Measurements from ENCODE around the gene ATG7.
"Not testable (repeated sequence)": the region's sequence is repeated elsewhere in the genome, so short reads cannot be mapped to it uniquely, and the experiment has no call there.

The ATG7 gene

GRCh38 chr3:11467875-11468274 lies 195.7 kb downstream of the ATG7 start:
- DNase-seq (ENCODE audit: low read depth): no peak

DNA sequence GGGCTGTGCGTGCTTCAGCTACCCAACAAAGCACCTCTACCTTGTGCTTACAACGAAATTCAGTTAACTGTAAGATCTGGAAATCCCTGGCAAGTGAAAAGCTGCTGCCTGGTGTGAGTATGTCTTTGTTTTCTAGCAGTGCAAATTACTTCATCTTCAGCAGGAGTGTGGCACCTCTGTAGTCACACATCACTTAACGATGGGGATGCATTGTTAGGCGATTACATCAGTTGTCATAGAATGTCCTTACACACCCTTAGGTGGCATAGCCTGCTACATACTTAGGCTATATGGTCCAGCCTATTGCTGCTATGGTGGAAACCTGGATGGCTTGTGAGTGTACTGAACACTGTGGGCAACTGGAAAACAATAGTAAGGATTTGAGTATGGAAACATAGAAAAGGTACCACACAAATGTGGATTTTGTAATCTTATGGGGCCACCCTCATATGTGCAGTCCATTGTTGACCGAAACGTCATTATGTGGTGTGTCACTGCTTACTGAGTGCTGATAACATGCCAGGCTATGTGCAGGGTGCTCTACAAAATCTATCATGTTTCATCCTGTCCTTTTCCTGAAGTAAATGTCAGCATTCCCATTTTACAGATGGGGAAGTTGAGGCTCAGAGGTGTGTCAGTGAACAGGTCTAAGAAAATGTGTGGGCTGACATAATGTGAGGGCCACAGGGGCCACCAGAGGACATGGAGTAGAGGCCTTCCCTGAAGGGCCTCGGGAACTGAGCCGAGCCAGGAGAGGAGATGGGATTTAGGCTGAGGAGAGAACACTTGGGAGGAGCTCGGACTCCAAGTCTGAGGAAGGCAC lies 198.0 kb downstream of the ATG7 start:
- DNase-seq (ENCODE audit: low read depth): no peak

- DNase-seq (ENCODE audit: low read depth): no peak
Measured at GRCh38 chr3:11475324-11475723, 203.1 kb downstream of the ATG7 start.

- DNase-seq (ENCODE audit: low read depth): no peak
Measured at GRCh38 chr3:11476735-11477144, 204.5 kb downstream of the ATG7 start.

DNA sequence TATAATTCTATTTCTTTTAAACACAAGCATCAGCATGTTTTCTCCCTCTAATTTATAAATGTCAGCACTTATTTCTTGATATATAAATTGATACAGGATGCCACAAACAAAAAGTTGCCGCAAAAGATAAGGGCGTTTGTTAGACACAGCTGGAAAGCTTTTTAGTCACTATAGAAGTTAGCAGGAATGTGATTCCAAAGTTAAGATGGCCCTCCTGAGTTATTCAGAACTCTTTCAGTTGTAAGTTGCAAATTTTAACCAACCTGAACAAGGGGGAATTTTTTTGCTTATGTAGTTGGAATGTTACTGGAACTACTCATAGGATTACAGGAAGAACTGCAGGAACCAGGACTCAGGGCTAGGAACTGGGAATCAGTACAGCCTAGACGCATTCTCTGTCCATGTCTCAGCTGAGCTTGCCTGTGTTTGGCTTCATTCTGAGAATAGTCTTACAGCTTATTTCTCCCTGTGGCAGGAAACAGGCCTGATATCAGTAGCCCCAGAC lies 205.3 kb downstream of the ATG7 start:
- DNase-seq (ENCODE audit: low read depth): no peak

- DNase-seq (ENCODE audit: low read depth): no peak
Measured at GRCh38 chr3:11478167-11478566, 206.0 kb downstream of the ATG7 start.

DNA sequence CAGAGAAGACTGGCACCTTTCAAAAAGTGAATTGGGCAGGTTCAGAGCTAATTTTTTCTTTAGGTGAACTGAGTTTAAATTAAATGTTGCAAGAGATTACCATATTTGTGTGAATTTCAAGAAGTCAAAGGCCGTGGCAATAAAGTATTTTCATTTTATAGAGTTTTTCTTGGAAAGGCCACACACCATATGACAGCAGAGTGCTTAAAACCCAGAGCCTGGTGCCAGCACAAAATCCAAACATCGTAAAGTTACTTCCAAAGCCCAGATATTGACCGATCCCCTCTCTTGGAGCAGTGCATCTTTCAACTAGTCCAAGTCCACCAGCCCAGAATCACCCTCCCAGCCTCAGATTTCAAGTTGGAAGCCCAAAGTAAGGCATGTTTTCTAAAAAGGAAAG lies 207.0 kb downstream of the ATG7 start:
- no peak for DNase-seq (ENCODE audit: low read depth)

DNA sequence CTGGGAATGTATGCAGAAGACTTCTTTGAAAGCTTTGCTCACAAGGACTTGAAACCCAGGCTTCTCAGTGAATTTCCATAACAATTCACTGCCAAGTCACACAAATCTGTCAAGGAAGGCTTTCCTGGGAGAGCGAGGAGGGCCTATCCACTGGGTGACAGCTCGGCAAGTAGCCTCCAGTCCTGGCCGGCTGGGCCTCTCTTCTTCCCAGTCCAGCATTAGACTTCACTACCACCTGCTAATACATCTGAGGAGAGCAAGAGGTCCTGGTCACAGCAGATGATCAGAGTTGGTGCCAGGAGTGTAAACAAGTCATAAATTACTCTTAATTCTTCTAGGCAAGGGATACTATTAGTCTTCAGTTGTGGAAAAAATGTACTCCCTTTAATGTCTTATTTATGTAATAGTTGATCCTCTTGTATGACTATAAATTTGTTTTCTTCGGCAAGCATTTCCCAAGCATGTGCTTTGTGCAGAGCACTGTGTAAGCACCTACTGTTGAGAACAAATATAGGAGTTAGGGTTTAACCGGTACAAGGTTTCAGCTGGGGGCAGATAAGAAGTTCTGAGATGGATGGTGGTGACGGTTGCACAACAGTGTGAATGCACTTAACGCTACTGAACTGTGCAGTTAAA lies 208.6 kb downstream of the ATG7 start:
- no peak for DNase-seq (ENCODE audit: low read depth)

DNA sequence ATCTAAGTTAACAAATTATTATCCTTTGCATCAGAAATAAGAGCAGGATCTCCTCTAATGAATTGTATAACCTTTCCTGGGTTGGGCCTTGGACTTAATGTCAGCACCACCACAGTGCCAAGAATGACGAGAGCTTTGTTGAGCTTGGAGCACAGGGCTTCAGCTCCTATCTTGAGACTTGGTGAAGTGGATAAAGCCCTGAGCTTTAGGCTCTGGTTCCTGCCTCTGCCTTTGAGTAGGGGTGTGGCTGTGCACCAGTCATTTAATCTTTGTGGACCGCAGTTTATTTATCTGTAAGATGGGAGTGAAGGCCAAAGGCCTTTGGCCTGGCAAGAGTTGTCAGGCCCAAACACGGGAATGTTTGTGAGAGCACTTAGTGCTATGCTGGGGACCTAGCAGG lies 209.4 kb downstream of the ATG7 start:
- no peak for DNase-seq (ENCODE audit: low read depth)

DNA sequence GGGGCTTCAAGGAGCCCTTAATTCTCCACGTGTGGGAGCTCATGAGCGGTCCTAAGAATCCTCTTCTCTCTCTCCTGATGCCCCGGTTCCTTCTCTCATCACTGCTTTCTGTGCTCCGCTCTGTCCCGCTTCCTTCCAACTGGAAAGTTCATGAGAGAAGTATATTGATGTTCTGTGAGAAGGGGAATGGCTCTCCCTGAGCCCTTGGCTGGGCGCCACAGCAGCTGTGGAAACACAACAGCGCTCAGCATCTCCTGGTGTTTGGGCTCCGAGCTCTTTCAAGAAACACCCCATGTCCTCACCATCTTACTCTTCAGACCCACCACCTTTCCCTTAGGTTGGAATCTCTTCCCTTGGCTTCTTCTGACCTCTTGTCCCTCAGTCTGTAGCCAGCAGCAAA lies 209.8 kb downstream of the ATG7 start:
- no peak for DNase-seq (ENCODE audit: low read depth)

GRCh38 chr3:11488356-11488755 lies 216.2 kb downstream of the ATG7 start:
- not testable (repeated sequence) for DNase-seq (ENCODE audit: low read depth)

DNA sequence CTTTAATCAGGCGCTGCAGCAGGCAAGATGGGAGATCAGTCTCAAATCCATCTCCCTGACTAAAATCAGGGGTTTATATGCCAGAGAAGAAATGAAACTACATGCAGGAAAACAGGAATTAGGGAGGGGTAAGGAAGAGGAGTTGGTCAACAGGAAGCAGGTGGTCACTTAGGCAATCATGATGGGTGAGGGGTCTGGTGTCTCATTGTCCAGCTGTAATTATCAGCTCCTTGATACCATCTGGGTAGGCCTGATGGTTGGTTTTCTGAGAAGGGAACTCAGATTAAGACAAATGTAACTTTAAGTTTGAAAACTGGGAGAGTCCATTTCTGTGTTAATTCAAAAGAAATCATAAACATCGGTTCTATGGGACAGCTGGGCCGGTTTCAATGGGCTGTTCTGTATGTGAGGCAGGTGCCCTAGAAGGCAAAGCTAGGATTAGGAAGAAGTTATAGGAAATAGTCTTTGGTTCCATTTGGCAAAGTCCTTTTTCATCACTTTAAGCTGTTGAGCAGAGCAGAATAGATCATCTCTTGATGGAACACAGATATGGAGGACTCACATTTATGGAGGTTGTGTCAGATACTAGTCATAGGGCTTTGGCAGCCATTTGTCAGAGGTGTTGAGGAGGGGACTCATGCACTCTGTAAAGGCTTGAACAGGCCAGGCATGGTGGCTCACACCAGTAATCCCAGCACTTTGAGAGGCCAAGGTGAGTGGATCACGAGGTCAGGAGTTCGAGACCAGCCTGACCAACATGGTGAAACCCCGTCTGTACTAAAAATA lies 222.1 kb downstream of the ATG7 start:
- no peak for DNase-seq (ENCODE audit: low read depth)

- DNase-seq (ENCODE audit: low read depth): no peak
Measured at GRCh38 chr3:11495948-11496557, 223.9 kb downstream of the ATG7 start.

- no peak for DNase-seq (ENCODE audit: low read depth)
Measured at GRCh38 chr3:11498177-11498576, 226.0 kb downstream of the ATG7 start.

DNA sequence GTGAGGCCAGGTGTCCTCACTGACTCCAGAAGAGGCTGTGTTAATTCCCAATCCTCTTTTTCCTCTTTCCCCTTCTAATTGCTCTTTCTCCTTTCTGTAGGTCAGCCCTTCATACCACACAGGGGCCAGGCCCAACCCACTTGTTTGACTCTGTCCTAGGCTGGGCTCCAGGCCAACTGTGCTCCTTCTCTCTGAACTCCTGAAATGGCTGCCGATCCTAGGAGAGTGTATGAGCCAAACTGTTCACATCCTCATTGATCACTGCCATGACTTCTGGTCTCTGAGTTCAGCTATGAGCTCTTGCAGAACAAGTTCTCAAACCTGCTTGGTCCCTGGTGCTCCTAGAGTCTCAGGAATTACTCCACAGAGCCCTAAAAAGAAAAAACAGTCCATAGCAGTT lies 226.4 kb downstream of the ATG7 start:
- DNase-seq (ENCODE audit: low read depth): no peak

- DNase-seq (ENCODE audit: low read depth): no peak
Measured at GRCh38 chr3:11499144-11499543, 226.9 kb downstream of the ATG7 start.

DNA sequence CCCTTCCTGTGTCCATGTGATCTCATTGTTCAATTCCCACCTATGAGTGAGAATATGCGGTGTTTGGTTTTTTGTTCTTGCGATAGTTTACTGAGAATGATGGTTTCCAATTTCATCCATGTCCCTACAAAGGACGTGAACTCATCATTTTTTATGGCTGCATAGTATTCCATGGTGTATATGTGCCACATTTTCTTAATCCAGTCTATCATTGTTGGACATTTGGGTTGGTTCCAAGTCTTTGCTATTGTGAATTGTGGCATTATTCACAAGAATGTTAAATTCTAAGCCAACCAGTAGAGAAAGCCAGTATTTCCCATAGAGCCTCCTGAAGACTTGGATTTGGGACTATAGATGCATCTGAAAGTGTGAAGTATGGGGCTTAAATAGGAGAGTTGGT lies 230.2 kb downstream of the ATG7 start:
- not testable (repeated sequence) for DNase-seq (ENCODE audit: low read depth)

DNA sequence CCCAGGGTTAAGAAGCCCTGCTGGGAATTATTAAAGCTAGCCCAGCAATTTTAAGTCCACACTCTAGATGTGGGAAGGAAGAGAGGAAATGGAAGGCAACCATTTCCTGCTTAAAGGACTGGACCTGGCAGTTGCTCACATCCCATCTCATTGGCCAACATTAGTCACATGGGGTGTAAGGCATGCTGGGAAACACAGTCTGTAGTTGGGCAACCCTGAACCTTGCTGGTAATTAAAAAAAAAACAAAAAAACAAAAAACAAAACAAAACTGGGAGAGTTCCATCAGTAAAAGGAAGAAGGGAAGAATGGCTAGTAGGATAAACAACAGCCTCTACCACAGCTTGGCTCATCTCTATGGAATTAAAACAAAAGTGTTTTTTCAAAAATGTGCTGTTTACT lies 235.5 kb downstream of the ATG7 start:
- no peak for DNase-seq (ENCODE audit: low read depth)

DNA sequence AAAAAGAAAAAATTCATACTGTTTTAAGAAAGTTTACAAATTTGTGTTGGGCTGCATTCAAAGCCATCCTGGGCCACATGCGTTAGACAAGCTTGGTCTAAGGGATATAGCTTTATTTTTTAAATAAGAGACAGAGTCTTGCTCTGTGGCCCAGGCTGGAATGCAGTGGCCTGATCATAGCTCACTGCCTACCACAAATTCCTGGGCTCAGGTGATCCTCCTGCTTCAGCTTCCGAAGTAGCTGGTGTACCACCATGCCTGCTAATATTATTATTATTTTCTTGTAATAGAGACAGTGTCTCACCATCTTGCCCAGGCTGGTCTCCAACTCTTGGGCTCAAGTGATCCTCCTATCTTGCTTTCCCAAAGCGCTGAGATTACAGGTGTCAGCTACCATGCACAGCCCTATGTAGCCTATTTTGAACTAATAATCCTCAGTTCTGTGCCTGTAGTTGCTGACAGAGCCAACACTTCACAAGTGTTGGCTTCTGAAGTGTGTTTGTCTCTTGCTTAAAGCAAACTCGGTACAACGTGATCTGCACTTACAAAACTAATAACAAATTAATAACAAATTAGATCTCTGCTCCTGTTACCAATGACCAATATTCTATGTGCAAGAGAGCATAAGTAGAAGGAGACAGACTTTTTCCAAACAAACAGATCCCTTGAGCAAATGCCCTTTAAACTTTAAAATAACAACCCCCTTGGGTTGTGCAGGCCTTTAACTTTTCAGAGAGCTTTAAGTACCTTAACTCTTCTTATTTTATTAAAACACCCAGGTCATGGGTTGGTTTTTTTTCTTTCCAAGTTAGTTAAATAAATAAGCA lies 236.4 kb downstream of the ATG7 start:
- no peak for DNase-seq (ENCODE audit: low read depth)

DNA sequence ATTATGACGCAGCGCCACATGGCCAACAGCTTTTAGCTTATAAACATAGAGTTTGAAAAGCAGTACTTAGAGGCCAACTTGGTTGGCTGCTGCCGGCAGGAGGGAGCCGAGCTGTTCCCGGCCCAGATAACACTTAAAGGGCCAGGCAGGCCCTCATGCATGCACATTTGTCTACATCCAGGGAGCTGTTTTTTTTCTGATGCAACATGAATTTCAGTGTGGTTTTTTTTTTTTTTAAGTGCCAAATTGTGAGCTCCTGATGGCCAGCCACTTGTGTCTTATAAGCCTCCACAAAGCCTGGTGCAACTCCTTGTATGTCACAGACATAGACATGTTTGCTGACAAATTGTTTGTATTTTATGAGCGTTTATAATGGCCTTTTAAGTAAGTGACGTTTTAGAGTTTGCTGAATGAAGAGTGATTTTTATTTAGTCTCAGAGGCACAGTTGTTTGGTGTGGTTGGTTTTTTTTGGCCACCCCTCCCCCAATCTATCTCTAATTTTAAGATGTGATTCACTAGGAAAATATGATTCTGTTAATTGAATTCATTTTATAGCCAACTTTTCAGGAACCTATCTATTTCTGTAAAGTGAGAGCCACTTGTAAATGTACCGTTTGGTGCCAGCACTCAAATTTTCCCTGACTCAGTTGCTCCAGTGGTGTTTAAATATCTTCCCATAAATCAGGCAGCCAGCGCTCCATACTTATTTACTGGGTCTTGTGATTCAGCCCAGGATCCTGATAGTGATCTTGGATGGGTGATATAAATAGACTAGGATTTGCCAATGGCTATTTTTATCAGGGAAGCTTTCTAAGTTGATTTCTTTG lies 237.2 kb downstream of the ATG7 start:
- DNase-seq (ENCODE audit: low read depth): no peak

GRCh38 chr3:11510001-11510340 lies 237.8 kb downstream of the ATG7 start:
- DNase-seq (ENCODE audit: low read depth): no peak

Data from activated T-cell treated with anti-CD3 and anti-CD28 coated beads for 24 hours (primary cell).